ENCODE measurements around the gene IL5. TPM values are rescaled to one million over a fixed set of nuclear protein-coding genes. Genes with fewer than 3 reads are reported as not detected.
A peak's percentile ranks its signal among the peaks of the same experiment; 100 is the strongest.

The IL5 gene
- total and polyA plus RNA-seq, 2 of the 13 experiments (the other 11 are each of a cell fraction or from before 2014, with no cell fraction given) = not detected

- TF ChIP-seq ZNF34 (CRISPR knock-in tag; IDR thresholded peaks at IDR 0.05; ENCODE audit: borderline replicate concordance) = no peak
- TF ChIP-seq ZNF800 (CRISPR knock-in tag; IDR thresholded peaks at IDR 0.05) = no peak
- TF ChIP-seq HNRNPLL (IDR thresholded peaks at IDR 0.05; ENCODE audit: low read depth, low read length, poor library complexity, severe bottlenecking) = peak; percentile 91
- TF ChIP-seq TFDP2 (CRISPR knock-in tag; IDR thresholded peaks at IDR 0.05) = peak; percentile 91
- TF ChIP-seq ZC3H13 (CRISPR knock-in tag; IDR thresholded peaks at IDR 0.05) = peak; percentile 98
- TF ChIP-seq CEBPZ (IDR thresholded peaks at IDR 0.05; ENCODE audit: low read length) = no peak
- peak; percentile 100 for TF ChIP-seq ZNF687 (CRISPR knock-in tag; IDR thresholded peaks at IDR 0.05)
- TF ChIP-seq EHMT2 (IDR thresholded peaks at IDR 0.05; ENCODE audit: borderline replicate concordance, low read depth, low read length) = no peak
- TF ChIP-seq ZBTB2 (CRISPR knock-in tag; IDR thresholded peaks at IDR 0.05; ENCODE audit: low read depth) = peak; percentile 92
- peak; percentile 56; the same call in 1 of the 2 replicates for TF ChIP-seq FOXP4 (CRISPR knock-in tag; IDR thresholded peaks at IDR 0.05)
These were observed 13.6 kb upstream of the IL5 start, which contains the start of gene RAD50 (continued) for GRCh38 chr5:132556763-132557477.

Data from HepG2 (cell line).